ENCODE measurements around the gene CENPX. TPM values are rescaled to one million over a fixed set of nuclear protein-coding genes. Genes with fewer than 3 reads are reported as not detected.
A peak's percentile ranks its signal among the peaks of the same experiment; 100 is the strongest.

Gene CENPX
- total and polyA plus RNA-seq, 5 donors from 2014 or later, result 31.4 to 66.4 (median 64.9) TPM

DNA sequence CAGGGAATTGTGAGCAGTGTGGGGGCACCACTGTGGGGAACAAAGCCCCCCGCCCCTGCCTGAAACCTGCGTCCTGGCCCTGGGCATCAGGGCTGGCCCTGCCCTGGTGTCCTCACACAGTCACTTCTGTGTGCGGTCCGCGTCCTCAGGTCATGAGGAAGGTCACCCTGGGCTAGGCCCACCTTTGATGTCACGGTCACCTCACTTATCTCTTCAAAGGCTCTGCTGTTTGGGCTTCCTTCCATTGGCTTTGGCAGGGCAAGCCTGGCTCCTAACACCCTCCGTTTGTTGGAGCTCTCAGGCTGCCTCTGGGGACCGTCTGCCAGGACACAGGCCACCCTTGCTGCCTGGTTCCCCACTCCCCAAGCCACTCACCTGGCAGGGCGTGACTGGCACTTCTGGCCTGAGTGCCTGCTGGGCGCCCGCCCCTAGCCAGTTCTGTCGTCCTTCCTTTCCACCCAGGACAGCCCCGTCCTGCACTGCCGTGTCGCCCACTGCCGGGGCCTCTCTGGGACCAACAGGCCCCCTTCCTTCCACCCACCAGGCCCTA lies 8.8 kb downstream of the CENPX start:
- H3K36me3 Mint-ChIP-seq, result no peaks in the 10 kb centered on the region
- Histone ChIP-seq H3K4me3 (ENCODE audit: low read depth, low read length) (no peak overlapping the region), H3K27me3 (ENCODE audit: control insufficient read depth, insufficient read depth, low read length) (no peaks in the 10 kb centered on the region), H3K9me3 (ENCODE audit: control insufficient read depth in 2 of 2, low read length in 2 of 2) (no peaks in the 10 kb centered on the region), H3K36me3 (ENCODE audit: control insufficient read depth, insufficient read depth, low read length) (no peaks in the 10 kb centered on the region), H3K4me1 (ENCODE audit: control insufficient read depth, insufficient read depth, low read length, poor library complexity, severe bottlenecking) (no peaks in the 10 kb centered on the region), H3K27ac (ENCODE audit: insufficient read depth, low read length, poor library complexity, severe bottlenecking) (no peak overlapping the region)
- no peak for ATAC-seq (ENCODE audit: low read depth in 2 of 2)
- no peaks in the 10 kb centered on the region for H3K27me3 Mint-ChIP-seq
- H3K9me3 Mint-ChIP-seq, result no peaks in the 10 kb centered on the region
- no peak for DNase-seq
- H3K4me3 Mint-ChIP-seq, result no peak overlapping the region
- H3K4me1 Mint-ChIP-seq, result no peaks in the 10 kb centered on the region
- H3K27ac Mint-ChIP-seq, result no peak overlapping the region

DNA sequence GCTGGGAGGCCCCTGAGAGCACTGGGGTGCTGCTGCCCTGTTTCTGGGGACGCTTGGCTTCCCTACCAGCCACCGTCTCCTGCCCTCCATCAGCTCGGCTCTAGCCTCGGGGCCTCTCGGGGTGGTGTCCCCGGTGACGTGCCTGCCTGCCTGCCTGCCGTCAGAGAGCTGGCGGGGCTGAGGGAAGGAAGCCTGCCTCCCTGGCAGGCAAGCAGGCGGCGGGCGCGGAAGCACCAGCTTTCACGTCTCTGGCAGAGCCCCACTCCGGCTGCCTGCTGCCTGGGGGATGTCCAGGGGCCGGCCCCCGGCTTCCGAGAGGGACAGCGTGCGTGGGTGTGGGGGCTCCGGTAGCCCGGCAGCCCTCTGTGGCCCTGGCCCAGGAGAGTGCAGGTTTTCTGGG lies 9.3 kb downstream of the CENPX start:
- Mint-ChIP-seq H3K27ac (no peak overlapping the region), H3K9me3 (no peaks in the 10 kb centered on the region), H3K27me3 (no peaks in the 10 kb centered on the region), H3K36me3 (no peaks in the 10 kb centered on the region), H3K4me3 (no peak overlapping the region), H3K4me1 (no peaks in the 10 kb centered on the region)
- H3K4me3 ChIP-seq (ENCODE audit: low read depth, low read length), result no peak overlapping the region
- H3K4me1 ChIP-seq (ENCODE audit: control insufficient read depth, insufficient read depth, low read length, poor library complexity, severe bottlenecking), result no peaks in the 10 kb centered on the region
- no peak for ATAC-seq (ENCODE audit: low read depth in 2 of 2)
- H3K36me3 ChIP-seq (ENCODE audit: control insufficient read depth, insufficient read depth, low read length), result no peaks in the 10 kb centered on the region
- no peaks in the 10 kb centered on the region for H3K27me3 ChIP-seq (ENCODE audit: control insufficient read depth, insufficient read depth, low read length)
- H3K27ac ChIP-seq (ENCODE audit: insufficient read depth, low read length, poor library complexity, severe bottlenecking), result no peak overlapping the region
- DNase-seq, result no peak
- no peaks in the 10 kb centered on the region for H3K9me3 ChIP-seq (ENCODE audit: control insufficient read depth in 2 of 2, low read length in 2 of 2)

DNA sequence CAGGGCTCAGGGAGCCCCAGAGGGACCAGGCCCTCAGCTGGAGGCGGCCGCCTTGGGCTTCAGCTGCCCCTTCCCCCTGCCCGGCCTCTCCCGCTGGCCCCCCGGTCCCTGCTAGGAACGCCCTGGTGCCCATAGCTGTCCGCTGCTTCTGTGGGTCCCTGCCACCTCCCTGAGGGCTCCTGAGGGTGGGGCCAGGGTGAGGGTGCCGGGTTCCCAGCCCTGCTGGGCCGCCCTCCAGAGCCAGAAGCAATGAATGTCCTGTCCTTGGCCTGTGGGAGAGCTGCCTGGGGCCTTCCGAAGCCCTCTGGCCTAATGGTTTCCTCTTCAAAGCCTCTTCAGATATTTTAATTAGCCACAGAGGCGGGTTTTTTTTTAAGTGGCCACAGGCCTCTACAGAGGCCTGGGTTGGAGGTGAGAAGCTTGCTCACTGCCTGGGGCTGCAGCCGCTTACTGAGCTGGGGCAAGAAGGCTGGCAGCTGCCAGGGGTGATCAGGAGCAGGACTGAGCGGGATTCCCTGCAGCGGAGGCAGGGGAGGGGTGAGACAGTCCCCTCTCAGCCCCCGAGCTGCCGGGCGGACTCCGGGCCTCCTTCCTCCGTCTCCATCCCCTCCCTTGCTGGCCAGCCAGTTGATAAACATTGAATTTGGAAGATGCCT lies 9.9 kb downstream of the CENPX start:
- Mint-ChIP-seq H3K9me3 (no peaks in the 10 kb centered on the region), H3K4me3 (no peak overlapping the region), H3K36me3 (no peaks in the 10 kb centered on the region), H3K27me3 (no peaks in the 10 kb centered on the region), H3K4me1 (no peaks in the 10 kb centered on the region), H3K27ac (no peak overlapping the region)
- Histone ChIP-seq H3K4me3 (ENCODE audit: low read depth, low read length) (no peak overlapping the region), H3K9me3 (ENCODE audit: control insufficient read depth in 2 of 2, low read length in 2 of 2) (no peaks in the 10 kb centered on the region), H3K27me3 (ENCODE audit: control insufficient read depth, insufficient read depth, low read length) (no peaks in the 10 kb centered on the region), H3K27ac (ENCODE audit: insufficient read depth, low read length, poor library complexity, severe bottlenecking) (no peak overlapping the region), H3K36me3 (ENCODE audit: control insufficient read depth, insufficient read depth, low read length) (no peaks in the 10 kb centered on the region), H3K4me1 (ENCODE audit: control insufficient read depth, insufficient read depth, low read length, poor library complexity, severe bottlenecking) (no peaks in the 10 kb centered on the region)
- DNase-seq, result no peak
- no peak for ATAC-seq (ENCODE audit: low read depth in 2 of 2)

DNA sequence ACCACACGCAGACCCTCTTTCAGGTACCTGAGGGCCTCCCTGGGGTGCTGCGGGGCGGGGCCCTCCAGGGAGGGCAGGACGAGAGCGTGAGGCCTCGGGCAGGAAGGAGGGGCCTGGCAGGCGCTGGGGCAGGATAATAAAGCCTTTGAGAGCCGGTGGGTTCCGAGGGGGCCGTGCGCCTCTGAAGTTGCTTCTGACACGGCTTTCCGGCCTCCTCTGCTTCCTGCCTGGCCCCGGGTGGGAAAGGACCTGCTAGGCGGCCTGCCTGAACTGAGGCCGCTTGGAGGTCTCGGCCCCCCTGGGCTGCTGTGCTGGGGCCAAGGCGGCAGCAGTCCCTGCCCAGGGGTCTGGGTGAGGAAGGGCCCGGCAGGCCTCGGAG lies 10.4 kb downstream of the CENPX start:
- Histone ChIP-seq H3K9me3 (ENCODE audit: control insufficient read depth in 2 of 2, low read length in 2 of 2) (no peaks in the 10 kb centered on the region), H3K27ac (ENCODE audit: insufficient read depth, low read length, poor library complexity, severe bottlenecking) (no peak overlapping the region), H3K36me3 (ENCODE audit: control insufficient read depth, insufficient read depth, low read length) (no peaks in the 10 kb centered on the region), H3K4me1 (ENCODE audit: control insufficient read depth, insufficient read depth, low read length, poor library complexity, severe bottlenecking) (no peaks in the 10 kb centered on the region), H3K4me3 (ENCODE audit: low read depth, low read length) (no peak overlapping the region), H3K27me3 (ENCODE audit: control insufficient read depth, insufficient read depth, low read length) (no peaks in the 10 kb centered on the region)
- Mint-ChIP-seq H3K9me3 (no peaks in the 10 kb centered on the region), H3K4me3 (no peak overlapping the region), H3K27ac (no peak overlapping the region), H3K36me3 (no peaks in the 10 kb centered on the region), H3K27me3 (no peaks in the 10 kb centered on the region), H3K4me1 (no peaks in the 10 kb centered on the region)
- DNase-seq (no peak), ATAC-seq (ENCODE audit: low read depth in 2 of 2) (peak in 1 of 2 donors; percentile 8)

DNA sequence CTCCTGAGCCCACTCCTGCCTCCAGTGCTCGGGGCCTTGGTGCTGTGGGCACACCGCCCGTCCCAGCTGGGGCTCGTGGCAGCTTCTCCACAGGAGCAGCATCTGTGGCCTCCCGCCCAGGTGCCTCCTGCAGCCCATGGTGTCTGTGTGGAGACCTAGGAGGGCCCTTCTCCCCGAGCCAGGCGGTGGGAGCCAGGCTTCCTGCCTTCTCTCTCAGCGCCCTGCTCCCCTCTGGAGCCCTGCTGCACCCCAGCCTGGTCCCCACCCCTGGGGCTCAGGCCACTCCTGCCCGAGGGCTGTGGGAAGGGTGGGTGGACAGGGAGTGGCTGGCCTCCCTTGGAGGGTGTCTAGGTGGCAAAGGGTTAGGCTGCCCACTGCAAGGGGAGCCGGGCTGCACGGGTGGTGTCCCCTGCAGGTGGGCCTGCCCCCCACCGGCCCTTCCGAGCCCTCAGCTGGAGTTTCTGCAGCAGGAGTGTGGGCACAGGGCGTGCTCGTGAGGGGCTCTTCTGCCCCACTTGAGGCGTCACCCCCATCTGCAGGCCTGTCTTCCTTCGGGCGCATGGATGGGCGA lies 11.0 kb downstream of the CENPX start:
- no peak for ATAC-seq (ENCODE audit: low read depth in 2 of 2)
- H3K4me1 ChIP-seq (ENCODE audit: control insufficient read depth, insufficient read depth, low read length, poor library complexity, severe bottlenecking), result no peaks in the 10 kb centered on the region
- H3K9me3 Mint-ChIP-seq, result no peaks in the 10 kb centered on the region
- no peak overlapping the region for H3K4me3 ChIP-seq (ENCODE audit: low read depth, low read length)
- no peaks in the 10 kb centered on the region for H3K27me3 Mint-ChIP-seq
- no peaks in the 10 kb centered on the region for H3K27me3 ChIP-seq (ENCODE audit: control insufficient read depth, insufficient read depth, low read length)
- H3K4me3 Mint-ChIP-seq, result no peak overlapping the region
- H3K27ac Mint-ChIP-seq, result no peak overlapping the region
- H3K9me3 ChIP-seq (ENCODE audit: control insufficient read depth in 2 of 2, low read length in 2 of 2), result no peaks in the 10 kb centered on the region
- no peak overlapping the region for H3K27ac ChIP-seq (ENCODE audit: insufficient read depth, low read length, poor library complexity, severe bottlenecking)
- no peaks in the 10 kb centered on the region for H3K36me3 ChIP-seq (ENCODE audit: control insufficient read depth, insufficient read depth, low read length)
- no peak for DNase-seq
- no peaks in the 10 kb centered on the region for H3K36me3 Mint-ChIP-seq
- H3K4me1 Mint-ChIP-seq, result no peaks in the 10 kb centered on the region

- no peaks in the 10 kb centered on the region for H3K27me3 Mint-ChIP-seq
- Histone ChIP-seq H3K9me3 (ENCODE audit: control insufficient read depth in 2 of 2, low read length in 2 of 2) (no peaks in the 10 kb centered on the region), H3K27me3 (ENCODE audit: control insufficient read depth, insufficient read depth, low read length) (no peaks in the 10 kb centered on the region), H3K36me3 (ENCODE audit: control insufficient read depth, insufficient read depth, low read length) (no peaks in the 10 kb centered on the region), H3K27ac (ENCODE audit: insufficient read depth, low read length, poor library complexity, severe bottlenecking) (no peak overlapping the region), H3K4me1 (ENCODE audit: control insufficient read depth, insufficient read depth, low read length, poor library complexity, severe bottlenecking) (no peaks in the 10 kb centered on the region), H3K4me3 (ENCODE audit: low read depth, low read length) (no peak overlapping the region)
- no peak overlapping the region for H3K4me3 Mint-ChIP-seq
- no peak for DNase-seq
- no peak for ATAC-seq (ENCODE audit: low read depth in 2 of 2)
- H3K4me1 Mint-ChIP-seq, result no peaks in the 10 kb centered on the region
- no peaks in the 10 kb centered on the region for H3K9me3 Mint-ChIP-seq
- H3K27ac Mint-ChIP-seq, result no peak overlapping the region
- H3K36me3 Mint-ChIP-seq, result no peaks in the 10 kb centered on the region
Measured at GRCh38 chr17:82010575-82011525, 11.8 kb downstream of the CENPX start.

DNA sequence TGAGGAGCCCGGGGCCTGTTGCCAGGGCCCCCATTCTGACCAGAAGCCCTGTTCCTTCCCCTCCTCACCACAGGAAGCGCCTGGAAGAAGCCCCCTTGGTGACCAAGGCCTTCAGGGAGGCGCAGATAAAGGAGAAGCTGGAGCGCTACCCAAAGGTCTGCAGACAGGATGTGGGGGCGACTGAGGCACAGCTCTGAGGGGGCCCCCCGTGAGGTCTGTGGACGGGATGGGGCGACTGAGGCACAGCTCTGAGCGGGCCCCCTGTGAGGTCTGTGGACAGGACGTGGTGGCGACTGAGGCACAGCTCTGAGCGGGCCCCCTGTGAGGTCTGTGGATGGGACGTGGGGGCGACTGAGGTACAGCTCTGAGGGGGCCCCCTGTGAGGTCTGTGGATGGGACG lies 13.3 kb downstream of the CENPX start:
- no peak overlapping the region for H3K27ac ChIP-seq (ENCODE audit: insufficient read depth, low read length, poor library complexity, severe bottlenecking)
- DNase-seq, result no peak
- H3K9me3 ChIP-seq (ENCODE audit: control insufficient read depth in 2 of 2, low read length in 2 of 2), result no peaks in the 10 kb centered on the region
- no peaks in the 10 kb centered on the region for H3K27me3 ChIP-seq (ENCODE audit: control insufficient read depth, insufficient read depth, low read length)
- H3K27ac Mint-ChIP-seq, result no peak overlapping the region
- H3K4me1 ChIP-seq (ENCODE audit: control insufficient read depth, insufficient read depth, low read length, poor library complexity, severe bottlenecking), result no peaks in the 10 kb centered on the region
- H3K4me1 Mint-ChIP-seq, result no peaks in the 10 kb centered on the region
- H3K36me3 Mint-ChIP-seq, result no peaks in the 10 kb centered on the region
- H3K9me3 Mint-ChIP-seq, result no peaks in the 10 kb centered on the region
- H3K36me3 ChIP-seq (ENCODE audit: control insufficient read depth, insufficient read depth, low read length), result no peaks in the 10 kb centered on the region
- H3K27me3 Mint-ChIP-seq, result no peaks in the 10 kb centered on the region
- no peak overlapping the region for H3K4me3 Mint-ChIP-seq
- no peak overlapping the region for H3K4me3 ChIP-seq (ENCODE audit: low read depth, low read length)
- ATAC-seq (ENCODE audit: low read depth in 2 of 2), result no peak

All from CD4-positive, CD25-positive, alpha-beta regulatory T cell (primary cell).